GM12891 (cell line): ENCODE data around the gene MICU2.

Source experiments
- DNase-seq: peaks from one replicate; pipeline ENCODE4 v3.0.0; 2011; ENCODE audit warnings: low spot score; ENCODE audit not compliant: insufficient read length
- FAIRE-seq: peaks from 2 replicates; lab custom pipeline; 2011; peaks lifted over from hg19 to GRCh38; lab: Jason Lieb, UNC
- PAX5 ChIP-seq: IDR thresholded peaks from 2 replicates; pipeline ENCODE4 v1.6.1; 2011; ENCODE audit warnings: low read length, moderate library complexity, mild to moderate bottlenecking; ENCODE audit not compliant: insufficient read depth, severe bottlenecking
- POLR2A ChIP-seq: IDR thresholded peaks from 2 replicates; pipeline ENCODE4 v1.6.1; 2011; ENCODE audit warnings: low read depth, low read length, control low read depth
- POLR2AphosphoS5 ChIP-seq: IDR thresholded peaks from 2 replicates; pipeline ENCODE4 v1.6.1; 2011; ENCODE audit warnings: low read depth, low read length, control low read depth
- POU2F2 ChIP-seq: IDR thresholded peaks from 2 replicates; pipeline ENCODE4 v1.6.1; 2011; ENCODE audit warnings: low read depth, mild to moderate bottlenecking, control low read depth, low read length, moderate library complexity
- SPI1 ChIP-seq: IDR thresholded peaks from 2 replicates; pipeline ENCODE4 v1.6.1; 2011; ENCODE audit warnings: low read depth, low read length, control low read depth
- TAF1 ChIP-seq: IDR thresholded peaks from 2 replicates; pipeline ENCODE4 v1.6.1; 2011; ENCODE audit warnings: low read depth, low read length, control low read depth

MICU2 gene

DNA sequence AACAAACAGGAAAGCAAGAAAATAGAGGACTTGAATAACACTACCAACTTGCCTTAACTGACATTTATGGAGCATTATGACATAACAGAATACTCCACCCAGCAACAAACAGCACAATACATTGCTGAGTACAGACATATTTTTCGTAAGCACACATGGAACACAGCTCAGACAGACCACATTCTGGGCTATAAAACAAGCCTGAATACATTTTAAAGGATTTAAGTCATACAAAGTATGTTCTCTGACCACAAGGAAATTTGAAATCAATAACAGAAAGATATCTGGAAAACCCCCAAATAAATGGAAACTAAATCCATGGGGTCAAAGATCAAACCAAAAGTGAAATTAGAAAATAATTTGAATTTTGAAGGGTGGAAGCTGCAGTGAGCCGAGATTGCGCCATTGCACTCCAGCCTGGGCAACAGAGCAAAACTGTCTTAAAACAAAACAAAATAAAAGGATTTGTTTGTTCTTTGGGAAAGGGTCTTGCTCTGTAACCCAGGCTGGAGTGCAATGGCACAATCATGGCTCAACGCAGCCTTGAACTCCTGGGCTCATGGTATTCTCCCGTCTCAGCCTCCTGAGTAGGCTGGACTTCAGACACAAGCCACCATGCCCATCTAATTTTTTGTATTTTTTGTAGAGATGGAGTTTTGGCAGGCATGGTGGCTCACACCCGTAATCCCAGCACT lies 150.4 kb downstream of the MICU2 start:
- no peak for TF ChIP-seq SPI1
- TF ChIP-seq POU2F2 = no peak
- TF ChIP-seq POLR2AphosphoS5 = no peak
- no peak for TF ChIP-seq POLR2A
- TF ChIP-seq PAX5 = no peak
- TF ChIP-seq TAF1 = no peak
- no peak for DNase-seq
- no peak for FAIRE-seq

DNA sequence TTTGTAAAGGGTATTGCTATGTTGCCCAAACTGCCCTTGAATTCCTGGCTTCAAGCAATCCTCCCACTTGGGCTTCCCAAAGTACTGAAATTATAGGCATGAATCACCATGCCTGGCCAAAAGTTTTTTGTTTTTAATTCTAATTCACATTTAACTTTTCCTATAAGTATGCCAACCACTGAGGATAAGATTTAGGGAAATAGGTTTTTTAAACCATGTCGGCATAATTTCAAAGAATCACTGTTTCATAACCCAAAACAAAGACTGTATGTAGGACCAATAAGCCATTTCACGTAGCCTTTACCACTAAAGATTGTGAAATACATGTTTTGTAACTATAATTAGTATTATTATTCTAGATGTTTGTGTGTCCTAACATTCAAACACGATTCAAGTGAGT lies 153.0 kb downstream of the MICU2 start:
- DNase-seq (no peak), FAIRE-seq (no peak)
- TF ChIP-seq SPI1 (no peak), TAF1 (no peak), POU2F2 (no peak), PAX5 (no peak), POLR2A (no peak), POLR2AphosphoS5 (no peak)

DNA sequence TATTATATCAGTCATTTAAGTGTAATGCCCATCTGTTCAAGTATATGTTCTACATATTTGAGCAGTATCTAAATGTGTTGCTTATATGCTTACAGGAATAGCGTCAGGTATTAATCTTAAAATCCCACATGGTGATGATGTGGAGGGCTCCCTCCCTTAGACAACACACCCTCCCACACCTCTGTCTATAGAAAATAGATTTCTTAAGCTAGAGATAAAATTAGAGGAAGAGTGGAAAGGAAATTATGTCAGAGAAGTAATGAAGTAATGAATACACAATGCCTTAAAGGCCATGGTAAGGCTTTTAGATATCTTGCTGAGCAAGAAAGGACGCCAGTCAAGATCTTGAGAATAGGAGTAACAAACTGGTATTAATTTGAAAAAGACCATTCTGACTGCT lies 157.3 kb downstream of the MICU2 start:
- FAIRE-seq = no peak
- no peak for TF ChIP-seq POLR2AphosphoS5
- no peak for TF ChIP-seq TAF1
- TF ChIP-seq SPI1 = no peak
- no peak for TF ChIP-seq POLR2A
- no peak for TF ChIP-seq PAX5
- no peak for TF ChIP-seq POU2F2
- DNase-seq = no peak

DNA sequence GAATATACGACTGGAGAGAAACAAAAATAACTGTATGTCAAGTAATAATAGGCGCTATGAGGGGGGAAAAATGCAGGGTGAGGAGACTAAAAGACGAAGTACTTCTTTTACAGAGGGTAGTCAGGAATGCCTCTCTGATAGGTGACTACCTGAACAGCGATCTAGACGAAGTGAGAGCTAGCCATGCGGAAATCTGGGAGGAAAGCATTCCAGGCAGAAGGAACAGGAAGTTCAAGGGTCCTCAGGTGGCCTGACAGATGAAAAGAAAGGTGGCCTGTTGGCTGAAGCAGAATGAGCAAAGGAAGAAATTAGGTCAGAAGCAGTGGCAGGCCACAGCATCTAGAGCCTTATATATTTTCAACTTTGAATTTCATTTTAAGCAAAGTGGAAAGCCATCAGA lies 158.2 kb downstream of the MICU2 start:
- TF ChIP-seq POU2F2 (no peak), POLR2A (no peak), TAF1 (no peak), POLR2AphosphoS5 (no peak), PAX5 (no peak), SPI1 (no peak)
- no peak for DNase-seq
- no peak for FAIRE-seq

DNA sequence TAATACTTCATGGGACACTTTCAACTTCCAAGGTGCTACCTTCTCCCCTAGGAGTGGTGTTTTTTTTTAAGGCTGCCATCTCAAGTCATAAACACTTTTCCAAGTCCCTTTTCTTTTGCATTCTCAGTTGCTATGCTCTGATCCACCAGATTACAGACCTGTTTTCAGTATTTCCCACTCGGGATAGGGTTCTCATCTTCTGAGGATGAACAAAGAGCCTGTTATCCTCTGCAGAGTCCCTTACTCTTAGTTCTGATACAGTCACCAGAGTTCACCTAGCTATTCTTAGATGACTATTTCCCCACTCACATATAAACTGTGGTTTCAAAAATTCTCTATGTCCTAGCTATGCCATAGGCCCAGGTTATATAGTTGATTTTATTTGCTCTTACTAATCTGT lies 160.8 kb downstream of the MICU2 start:
- FAIRE-seq = no peak
- DNase-seq = no peak
- no peak for TF ChIP-seq PAX5
- TF ChIP-seq POLR2A = no peak
- no peak for TF ChIP-seq POU2F2
- TF ChIP-seq SPI1 = no peak
- no peak for TF ChIP-seq TAF1
- no peak for TF ChIP-seq POLR2AphosphoS5
